Ectodermal cell (in vitro differentiated cells): ENCODE data around the gene MED13L.

Experiments
- H3K27ac ChIP-seq: 2 replicates; pipeline ENCODE4 v1.7.0; 2013; ENCODE audit warnings: mild to moderate bottlenecking, low read depth, low read length; ENCODE audit not compliant: insufficient read depth, poor library complexity, severe bottlenecking
- H3K27me3 ChIP-seq: 2 replicates; pipeline ENCODE4 v1.7.0; 2013; ENCODE audit warnings: mild to moderate bottlenecking, low read length; ENCODE audit not compliant: insufficient read depth, control insufficient read depth, poor library complexity, severe bottlenecking
- H3K36me3 ChIP-seq: one replicate; pipeline ENCODE4 v1.7.0; 2013; ENCODE audit warnings: low read length; ENCODE audit not compliant: control insufficient read depth, insufficient read depth
- H3K4me1 ChIP-seq: one replicate; pipeline ENCODE4 v1.7.0; 2013; ENCODE audit warnings: low read length; ENCODE audit not compliant: control insufficient read depth, insufficient read depth
- H3K4me3 ChIP-seq: 2 replicates; pipeline ENCODE4 v1.7.0; 2013; ENCODE audit warnings: low read depth, low read length, control low read depth; ENCODE audit not compliant: insufficient read depth
- H3K9me3 ChIP-seq: 2 replicates; pipeline ENCODE4 v1.7.0; 2013; ENCODE audit warnings: mild to moderate bottlenecking, low read length, moderate library complexity; ENCODE audit not compliant: control insufficient read depth
- WGBS, 2 experiments: methylation state at CpG; one replicate each; pipeline ENCODE4 v1.1.7; 2013; ENCODE audit warnings: missing lambda C conversion rate in 2 of 2; 5-methylcytosine and 5-hydroxymethylcytosine counted together

Gene MED13L

DNA sequence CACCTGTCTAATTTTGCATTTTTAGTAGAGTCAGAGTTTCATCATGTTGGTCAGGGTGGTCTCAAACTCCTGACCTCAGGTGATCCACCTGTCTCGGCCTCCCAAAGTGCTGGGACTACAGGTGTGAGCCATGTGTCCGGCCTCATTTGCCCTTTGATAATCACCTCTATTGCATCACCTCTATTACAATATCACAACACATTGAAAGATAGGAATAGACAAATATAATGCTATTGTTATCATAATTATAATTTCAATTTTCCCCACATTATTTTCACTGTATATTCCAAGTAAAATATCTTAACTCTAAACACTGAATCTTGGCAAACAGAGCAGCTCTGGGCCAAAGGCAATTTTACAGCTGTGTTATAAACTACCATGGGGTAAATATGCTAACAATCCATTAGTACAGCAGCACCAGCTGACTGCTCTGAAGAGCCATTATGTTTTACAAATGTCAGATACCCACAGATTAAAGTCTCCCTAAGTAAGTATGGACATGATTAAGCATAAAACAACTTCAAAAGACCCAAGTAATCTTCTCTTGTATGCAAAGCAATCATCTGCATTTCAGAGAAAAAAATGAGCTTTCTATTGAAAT, 173.2 kb downstream of the MED13L start:
- no peaks in the 10 kb centered on the region for H3K9me3 ChIP-seq
- no peaks in the 10 kb centered on the region for H3K27me3 ChIP-seq
- WGBS, 2 experiments: 83 to 97% methylated on average over 2 of the region's 2 CpGs
- no peaks in the 10 kb centered on the region for H3K36me3 ChIP-seq
- no peak overlapping the region for H3K4me3 ChIP-seq
- H3K4me1 ChIP-seq: no peaks in the 10 kb centered on the region
- no peak overlapping the region for H3K27ac ChIP-seq

- Histone ChIP-seq H3K4me3 (no peak overlapping the region), H3K9me3 (no peaks in the 10 kb centered on the region), H3K27ac (no peak overlapping the region), H3K27me3 (no peaks in the 10 kb centered on the region), H3K4me1 (no peaks in the 10 kb centered on the region), H3K36me3 (no peaks in the 10 kb centered on the region)
- WGBS, 2 experiments: 85 to 90% methylated on average over 2 of the region's 2 CpGs
Observed at GRCh38 chr12:116101991-116102390, 175.5 kb downstream of the MED13L start.

- H3K4me1 ChIP-seq: no peaks in the 10 kb centered on the region
- H3K9me3 ChIP-seq: no peaks in the 10 kb centered on the region
- H3K27me3 ChIP-seq: no peaks in the 10 kb centered on the region
- WGBS, 2 experiments: 89 to 92% methylated on average over 6 of the region's 6 CpGs
- no peak overlapping the region for H3K27ac ChIP-seq
- no peaks in the 10 kb centered on the region for H3K36me3 ChIP-seq
- no peak overlapping the region for H3K4me3 ChIP-seq
Observed at GRCh38 chr12:116099652-116100432, 177.7 kb downstream of the MED13L start.

GRCh38 chr12:116096874-116097273, 180.6 kb downstream of the MED13L start:
- no peaks in the 10 kb centered on the region for H3K36me3 ChIP-seq
- H3K9me3 ChIP-seq: no peaks in the 10 kb centered on the region
- 91 to 99% methylated on average over 4 of the region's 5 CpGs for WGBS, 2 experiments

DNA sequence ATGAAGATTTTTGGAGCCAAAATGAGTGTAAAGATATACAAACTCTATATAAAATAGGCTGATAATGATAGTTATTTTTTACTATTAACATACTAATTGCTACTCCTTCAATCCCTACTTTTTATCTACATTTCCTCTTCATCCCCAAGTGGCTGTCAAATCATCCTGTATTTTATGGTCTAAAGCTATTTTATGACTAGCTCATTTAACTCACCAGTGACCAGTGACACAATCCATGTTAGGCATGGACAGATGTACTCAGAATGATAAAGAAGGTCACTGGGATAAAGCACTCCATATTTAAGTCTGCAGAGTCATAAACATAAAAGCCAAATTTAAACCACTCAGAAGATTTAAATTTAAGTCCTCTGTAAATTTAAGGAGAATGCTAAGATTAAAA, 183.0 kb downstream of the MED13L start:
- Histone ChIP-seq H3K27me3 (no peaks in the 10 kb centered on the region), H3K4me3 (no peak overlapping the region), H3K27ac (no peak overlapping the region), H3K9me3 (no peaks in the 10 kb centered on the region), H3K4me1 (no peaks in the 10 kb centered on the region), H3K36me3 (no peaks in the 10 kb centered on the region)

More at GRCh38 chr12:116096874-116097273, 180.6 kb downstream of the MED13L start:
- no peak overlapping the region for H3K4me3 ChIP-seq
- no peak overlapping the region for H3K27ac ChIP-seq
- no peaks in the 10 kb centered on the region for H3K27me3 ChIP-seq
- no peaks in the 10 kb centered on the region for H3K4me1 ChIP-seq

- WGBS, 2 experiments: no CpG with 5 or more reads among the region's 1 CpG
- H3K36me3 ChIP-seq: no peaks in the 10 kb centered on the region
- H3K27ac ChIP-seq: no peak overlapping the region
Observed at GRCh38 chr12:116093915-116094314, 183.6 kb downstream of the MED13L start.

GRCh38 chr12:116092776-116093175, 184.7 kb downstream of the MED13L start:
- Histone ChIP-seq H3K27ac (no peak overlapping the region), H3K36me3 (no peaks in the 10 kb centered on the region), H3K4me1 (peaks cover 8% of the 10 kb centered on the region), H3K9me3 (no peaks in the 10 kb centered on the region), H3K27me3 (no peaks in the 10 kb centered on the region), H3K4me3 (no peak overlapping the region)
- WGBS, 2 experiments: 83 to 86% methylated on average over 1 of the region's 1 CpG

More at GRCh38 chr12:116093915-116094314, 183.6 kb downstream of the MED13L start:
- Histone ChIP-seq H3K4me3 (no peak overlapping the region), H3K4me1 (no peaks in the 10 kb centered on the region), H3K27me3 (no peaks in the 10 kb centered on the region), H3K9me3 (no peaks in the 10 kb centered on the region)

DNA sequence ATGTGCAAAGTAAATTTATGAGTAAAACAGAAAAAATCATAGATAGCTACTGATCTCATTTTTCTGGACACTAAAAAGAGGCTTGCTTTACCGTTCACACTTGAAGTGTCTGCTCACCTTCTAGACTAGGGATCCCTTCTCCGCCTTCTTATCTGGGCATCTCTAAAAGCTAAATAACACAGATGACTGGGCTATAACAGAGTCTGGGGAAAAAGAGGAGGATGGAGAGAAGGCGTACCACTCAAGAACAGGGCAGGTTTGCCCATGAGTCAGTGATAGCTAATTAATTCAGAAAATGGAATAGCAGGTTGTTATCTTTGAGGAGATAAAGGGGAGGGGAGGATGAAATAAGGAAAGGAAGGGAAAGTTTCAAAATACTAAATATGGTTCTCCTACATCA, 185.3 kb downstream of the MED13L start:
- 97 to 99% methylated on average over 3 of the region's 3 CpGs for WGBS, 2 experiments
- H3K27me3 ChIP-seq: no peaks in the 10 kb centered on the region
- H3K27ac ChIP-seq: no peak overlapping the region
- no peak overlapping the region for H3K4me3 ChIP-seq
- no peaks in the 10 kb centered on the region for H3K9me3 ChIP-seq
- H3K36me3 ChIP-seq: no peaks in the 10 kb centered on the region
- peaks cover 8% of the 10 kb centered on the region for H3K4me1 ChIP-seq

- Histone ChIP-seq H3K36me3 (no peaks in the 10 kb centered on the region), H3K4me3 (no peak overlapping the region), H3K4me1 (peaks cover 8% of the 10 kb centered on the region), H3K9me3 (no peaks in the 10 kb centered on the region), H3K27me3 (no peaks in the 10 kb centered on the region), H3K27ac (no peak overlapping the region)
Observed at GRCh38 chr12:116091579-116091978, 185.9 kb downstream of the MED13L start.

- Histone ChIP-seq H3K27me3 (no peaks in the 10 kb centered on the region), H3K9me3 (no peaks in the 10 kb centered on the region), H3K4me1 (peaks cover 11% of the 10 kb centered on the region), H3K27ac (peak overlapping the region; percentile 50), H3K4me3 (no peak overlapping the region), H3K36me3 (no peaks in the 10 kb centered on the region)
- WGBS, 2 experiments: 95 to 98% methylated on average over 4 of the region's 4 CpGs
Observed at GRCh38 chr12:116090516-116090915, 187.0 kb downstream of the MED13L start.
